GM19468 (cell line): ENCODE results near the gene LDLRAD4.

Experiments used
- ATAC-seq: cut with Tn5 transposase; IDR thresholded peaks from one replicate; pipeline ENCODE4 v1.9.1; 2021; ENCODE audit warnings: mild to moderate bottlenecking, moderate library complexity, moderate number of reproducible peaks; ENCODE audit not compliant: unreplicated experiment; ENCODE audit errors: extremely low read depth

LDLRAD4 gene

GRCh38 chr18:13279181-13280069 is 60.9 kb downstream of the LDLRAD4 start:
- ATAC-seq, result peak; percentile 39

DNA sequence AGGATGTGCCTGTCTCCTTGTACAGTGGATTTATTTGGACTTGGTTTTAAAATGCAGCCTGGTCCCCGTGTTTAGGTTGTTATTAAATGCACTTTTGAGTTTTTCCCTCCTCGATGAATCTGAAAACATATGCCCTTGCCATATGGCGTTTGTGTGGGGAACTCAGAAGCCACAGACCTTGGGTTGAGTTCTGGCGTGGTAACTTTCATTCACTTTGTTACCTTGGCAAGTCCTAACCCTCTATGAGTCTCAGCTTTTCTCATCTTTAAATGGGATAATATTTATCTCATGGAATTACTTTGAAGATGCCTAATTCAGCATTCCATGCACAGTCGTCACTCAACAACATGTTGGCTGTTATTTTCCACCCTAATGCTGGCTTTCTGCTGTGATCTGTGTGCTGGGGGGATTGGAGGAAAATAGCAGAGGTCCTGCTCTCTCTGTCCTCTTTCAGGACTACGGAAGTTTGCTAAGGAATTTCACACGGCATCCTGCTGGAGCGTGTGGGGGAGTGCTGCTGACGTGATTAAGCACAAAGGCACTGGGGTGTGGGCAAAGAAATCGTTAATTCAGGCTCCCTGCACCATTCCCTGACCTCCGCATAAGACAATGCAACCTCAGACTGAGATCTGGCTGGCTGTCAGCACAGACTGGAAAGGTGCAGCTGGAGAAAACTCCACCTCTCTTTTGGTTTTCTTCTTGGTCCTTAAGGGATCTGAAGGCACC is 61.7 kb downstream of the LDLRAD4 start:
- ATAC-seq, result no peak

DNA sequence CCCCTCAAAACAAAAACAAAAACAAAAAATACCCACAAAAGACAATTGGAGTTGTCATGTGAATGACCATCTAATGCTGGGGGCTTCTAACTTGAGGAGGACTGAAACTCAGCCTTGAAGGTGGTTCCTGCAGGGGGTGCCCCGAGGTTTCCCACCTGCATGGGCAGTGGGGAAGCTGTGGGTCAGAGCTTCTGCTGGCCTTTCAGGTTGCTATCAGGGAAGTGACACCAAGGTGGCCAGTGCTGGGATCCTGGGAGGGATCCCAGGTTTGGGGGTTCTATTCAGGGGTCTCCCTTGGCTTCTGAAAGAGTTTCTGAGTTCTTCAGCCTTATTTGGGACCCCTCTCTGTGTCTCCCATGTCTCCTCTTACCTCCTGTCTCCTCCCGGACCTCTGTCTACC is 62.8 kb downstream of the LDLRAD4 start:
- ATAC-seq, result no peak

DNA sequence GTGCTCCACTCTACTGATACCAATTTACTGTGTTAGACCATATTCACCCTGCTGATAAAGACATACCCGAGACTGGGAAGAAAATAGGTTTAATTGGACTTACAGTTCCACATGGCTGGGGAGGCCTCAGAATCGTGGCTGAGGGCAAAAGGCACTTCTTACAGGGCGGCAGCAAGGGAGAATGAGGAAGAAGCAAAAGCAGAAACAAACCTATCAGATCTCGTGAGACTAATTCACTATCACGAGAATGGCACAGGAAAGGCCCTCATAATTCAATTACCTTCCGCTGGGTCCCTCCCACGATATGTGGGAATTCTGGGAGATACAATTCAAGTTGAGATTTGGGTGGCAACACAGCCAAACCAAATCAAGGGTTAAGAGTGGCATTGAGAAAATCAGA is 65.2 kb downstream of the LDLRAD4 start:
- ATAC-seq, result no peak

DNA sequence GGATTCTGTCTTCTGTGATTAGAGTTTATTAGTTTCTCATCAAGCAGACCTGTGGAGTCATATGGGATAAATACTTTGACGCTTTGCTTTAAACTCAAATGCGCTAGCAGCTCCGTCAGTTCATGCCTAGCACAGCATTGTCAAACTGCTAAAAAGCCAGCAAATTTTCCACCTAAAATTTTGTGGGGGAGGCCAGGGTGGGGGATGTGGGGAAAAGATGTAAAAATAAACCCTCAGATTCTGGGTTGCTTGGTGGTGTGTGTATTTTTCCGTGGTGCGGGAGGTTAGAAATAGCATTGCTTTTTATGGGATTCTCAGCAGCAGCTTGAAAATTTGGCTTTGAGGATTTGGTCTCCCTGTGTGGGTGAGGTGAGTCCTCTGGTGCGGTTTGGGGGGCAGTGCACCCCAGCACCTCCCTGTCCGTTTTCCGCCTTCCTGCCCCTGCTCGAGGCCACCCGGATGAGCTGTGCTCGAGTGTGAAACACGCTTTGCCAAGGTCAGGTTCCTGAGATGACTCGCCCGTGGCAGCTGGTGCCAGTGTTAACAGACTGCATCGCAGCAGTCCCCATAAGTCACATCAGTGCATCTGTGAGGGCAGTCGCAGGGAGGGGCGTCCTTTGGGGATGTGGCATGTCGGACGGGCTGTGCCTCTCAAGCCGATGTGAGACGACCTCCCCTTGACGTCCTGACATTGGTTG is 65.9 kb downstream of the LDLRAD4 start:
- ATAC-seq, result no peak

DNA sequence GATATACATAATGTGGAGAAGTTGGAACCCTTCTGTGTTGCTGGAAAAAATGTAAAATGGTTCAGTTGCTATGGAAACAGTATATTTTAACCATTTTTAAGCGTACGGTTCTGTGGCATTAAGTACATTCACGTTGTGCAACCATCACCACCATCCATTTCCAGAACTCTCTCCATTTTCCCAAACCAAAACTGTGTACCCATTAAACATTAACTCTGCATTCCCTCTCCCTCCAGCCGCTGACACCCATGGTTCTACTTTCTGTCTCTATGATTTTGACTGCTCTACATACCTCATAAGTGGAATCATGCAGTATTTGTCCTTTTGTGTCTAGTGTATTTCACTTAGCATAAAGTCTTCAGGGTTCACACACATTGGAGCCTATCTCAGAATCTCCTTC is 67.3 kb downstream of the LDLRAD4 start:
- no peak for ATAC-seq

GRCh38 chr18:13286456-13287125 is 68.0 kb downstream of the LDLRAD4 start:
- no peak for ATAC-seq

GRCh38 chr18:13287372-13287771 is 68.8 kb downstream of the LDLRAD4 start:
- ATAC-seq, result no peak

DNA sequence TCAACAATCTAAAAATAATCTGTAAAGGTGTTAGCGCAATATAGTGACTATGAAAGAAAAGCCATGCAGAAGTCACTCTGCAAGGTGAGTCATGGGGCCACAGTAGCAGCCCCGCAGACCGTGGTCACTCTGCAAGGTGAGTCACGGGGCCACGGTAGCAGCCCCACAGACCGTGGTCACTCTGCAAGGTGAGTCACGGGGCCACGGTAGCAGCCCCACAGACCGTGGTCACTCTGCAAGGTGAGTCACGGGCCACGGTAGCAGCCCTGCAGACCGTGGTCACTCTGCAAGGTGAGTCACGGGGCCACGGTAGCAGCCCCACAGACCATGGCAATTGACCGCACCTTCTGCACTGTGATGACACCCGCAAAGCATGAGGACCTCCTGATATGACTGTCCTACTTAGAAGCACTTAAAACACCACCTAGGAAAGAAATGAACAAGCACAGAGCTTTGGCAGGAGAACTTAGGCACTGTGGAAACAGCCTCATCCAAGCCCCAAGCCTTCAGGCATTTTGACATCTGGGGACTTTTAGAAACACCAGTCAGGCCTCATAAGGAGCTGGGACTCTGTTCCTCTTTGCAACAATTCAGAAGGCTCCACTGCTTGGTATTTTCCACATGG is 70.1 kb downstream of the LDLRAD4 start:
- ATAC-seq, result no peak

DNA sequence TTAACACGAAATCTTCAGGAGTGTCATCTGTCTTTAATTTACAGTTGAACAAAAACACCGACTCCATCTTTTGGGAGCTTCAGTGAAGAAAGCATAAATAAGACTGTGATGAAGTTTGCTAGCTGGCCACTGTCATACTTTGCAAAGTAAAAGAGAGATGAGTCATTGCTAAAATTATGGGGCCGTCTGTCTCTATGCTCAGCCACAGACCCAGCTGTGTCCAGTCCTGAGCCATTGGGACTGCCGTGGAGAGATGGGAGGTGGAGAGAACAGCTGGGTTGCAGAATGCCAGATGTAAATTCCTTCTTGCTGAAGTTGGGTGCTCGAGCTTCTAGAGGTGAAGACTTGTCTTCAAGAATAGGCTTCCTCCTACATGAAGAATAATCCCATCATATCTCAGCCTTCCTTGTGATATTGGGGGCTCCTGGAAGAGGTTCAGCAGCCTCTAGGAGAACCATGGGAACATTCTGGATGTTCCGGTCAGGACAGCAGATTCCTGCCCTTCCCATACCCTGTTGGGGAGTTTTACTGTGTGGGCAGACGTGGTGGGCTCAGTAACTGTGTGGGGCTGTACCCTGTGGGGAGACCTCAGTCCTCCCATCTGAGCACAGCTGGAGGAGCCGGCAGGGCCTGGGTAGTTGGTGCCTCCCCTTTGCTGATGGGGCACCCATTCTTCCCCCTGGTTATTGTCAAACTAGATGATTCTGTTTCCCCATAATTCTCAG is 71.1 kb downstream of the LDLRAD4 start:
- no peak for ATAC-seq

DNA sequence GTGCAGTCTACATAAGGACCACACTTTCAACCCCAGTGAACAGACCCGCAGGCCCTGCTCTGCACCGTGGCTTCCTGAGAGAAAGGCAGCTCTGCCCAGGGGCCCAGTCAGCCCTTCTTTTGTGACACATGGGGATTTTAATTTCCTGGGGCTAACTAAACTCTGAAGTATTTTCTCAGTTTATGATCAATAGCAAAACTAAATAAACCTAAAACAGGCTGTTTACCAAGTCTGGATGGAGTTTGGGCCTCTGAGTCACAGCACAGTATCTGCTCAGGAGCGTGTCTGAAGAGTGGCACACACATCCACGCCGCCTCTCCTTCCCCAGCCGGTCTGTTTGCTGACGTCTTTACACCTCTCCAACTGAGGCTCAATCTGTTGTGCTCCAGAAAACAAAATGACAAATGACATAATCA is 72.3 kb downstream of the LDLRAD4 start:
- no peak for ATAC-seq

DNA sequence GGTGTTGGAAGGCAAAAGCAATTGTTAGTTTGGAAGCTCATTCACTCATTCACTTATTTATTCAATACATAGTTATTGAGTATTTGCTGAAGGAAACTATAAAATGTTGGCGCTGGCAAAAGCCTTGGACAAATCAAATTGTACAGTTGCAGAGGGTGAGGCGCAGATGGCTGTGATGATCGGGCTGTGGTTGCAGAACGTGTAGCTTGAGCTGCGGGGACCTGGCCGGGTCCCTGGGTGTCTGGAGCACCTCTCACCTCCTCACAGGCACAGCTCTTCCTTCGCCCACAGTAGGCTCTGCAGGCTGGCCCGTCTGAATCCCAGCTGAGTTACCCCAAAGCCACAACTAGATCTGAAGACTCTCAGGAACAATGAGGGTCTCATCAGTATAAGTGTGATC is 72.7 kb downstream of the LDLRAD4 start:
- ATAC-seq, result no peak

DNA sequence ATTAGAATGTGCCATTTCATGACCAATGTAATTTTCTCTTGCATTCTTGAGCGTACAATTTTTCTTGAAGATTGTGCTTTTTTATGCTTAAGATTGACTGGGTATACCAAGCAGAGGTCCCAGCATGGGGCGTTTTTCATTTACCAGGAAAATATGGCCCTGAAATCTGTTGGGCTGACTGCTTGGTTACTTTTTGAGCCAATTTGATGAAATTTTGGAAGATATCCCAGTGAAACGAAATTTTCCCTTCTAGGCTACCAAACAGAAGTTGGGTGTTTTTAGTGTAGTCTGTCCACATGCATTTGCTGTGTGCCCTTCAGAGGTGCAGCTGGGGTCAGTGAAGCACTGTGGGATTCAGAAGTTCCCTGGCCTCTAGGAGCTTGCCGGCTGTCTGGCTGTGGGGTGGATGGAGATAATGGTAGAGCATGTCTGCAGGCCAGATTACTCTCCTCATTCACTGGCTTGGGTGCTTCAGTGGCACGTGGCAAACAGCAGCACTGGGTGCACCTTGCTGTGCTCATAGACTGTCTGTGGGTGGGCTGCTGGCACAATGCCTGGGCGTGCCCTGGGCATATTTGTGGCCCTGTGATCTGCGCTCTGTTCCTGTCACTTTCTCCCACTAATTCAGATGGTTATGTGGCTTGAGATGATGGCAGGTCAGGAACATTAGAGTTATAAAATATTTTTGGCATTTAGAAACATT is 73.3 kb downstream of the LDLRAD4 start:
- ATAC-seq, result no peak

GRCh38 chr18:13292736-13293135 is 74.2 kb downstream of the LDLRAD4 start:
- no peak for ATAC-seq

GRCh38 chr18:13294309-13294708 is 75.7 kb downstream of the LDLRAD4 start:
- ATAC-seq, result no peak

GRCh38 chr18:13295894-13296293 is 77.3 kb downstream of the LDLRAD4 start:
- no peak for ATAC-seq

- ATAC-seq, result no peak
Measured at GRCh38 chr18:13296867-13297574, 78.5 kb downstream of the LDLRAD4 start.

DNA sequence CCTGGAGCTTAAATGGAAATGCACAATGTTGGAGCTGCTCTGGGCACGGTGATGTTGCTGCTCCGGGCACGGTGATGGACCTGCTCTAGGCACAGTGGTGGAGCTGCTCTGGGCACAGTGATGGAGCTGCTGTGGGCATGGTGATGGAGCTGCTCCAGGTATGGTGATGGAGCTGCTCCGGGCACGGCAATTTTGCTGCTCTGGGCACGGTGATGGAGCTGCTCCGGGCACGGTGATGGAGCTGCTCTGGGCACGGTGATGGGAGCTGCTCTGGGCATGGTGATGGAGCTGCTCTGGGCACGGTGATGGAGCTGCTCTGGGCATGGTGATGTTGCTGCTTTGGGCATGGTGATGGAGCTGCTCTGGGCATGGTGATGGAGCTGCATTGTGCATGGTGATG is 79.7 kb downstream of the LDLRAD4 start:
- ATAC-seq, result no peak
